Fibroblast of lung (primary cell): ENCODE data around the gene OPA3. TPM values are rescaled to one million over a fixed set of nuclear protein-coding genes. Genes with fewer than 3 reads are reported as not detected.
A peak's percentile ranks its signal among the peaks of the same experiment; 100 is the strongest.

Experiments
- DNase-seq, 2 donors: peaks; one replicate each; pipeline versions ENCODE4 v3.0.0 to v3.0.0-alpha.2; 2010; ENCODE audit warnings: low read depth in 2 of 2
- H2AFZ ChIP-seq: 2 replicates; pipeline ENCODE4 v1.5.1; 2012; ENCODE audit warnings: low read length, control low read depth, inconsistent platforms
- H3K27ac ChIP-seq: 2 replicates; pipeline ENCODE4 v1.5.1; 2011; ENCODE audit warnings: low read length, control low read depth; ENCODE audit not compliant: insufficient read depth
- H3K27me3 ChIP-seq: 2 replicates; pipeline ENCODE4 v1.5.1; 2011; ENCODE audit warnings: mild to moderate bottlenecking, low read length; ENCODE audit not compliant: control insufficient read depth, insufficient read depth
- H3K36me3 ChIP-seq: 2 replicates; pipeline ENCODE4 v1.5.1; 2011; ENCODE audit warnings: low read length; ENCODE audit not compliant: control insufficient read depth, insufficient read depth
- H3K4me1 ChIP-seq: 2 replicates; pipeline ENCODE4 v1.5.1; 2011; ENCODE audit warnings: low read length; ENCODE audit not compliant: control insufficient read depth, insufficient read depth; ENCODE audit errors: extremely low read depth
- H3K4me2 ChIP-seq: 2 replicates; pipeline ENCODE4 v1.5.1; 2011; ENCODE audit warnings: low read length, control low read depth; ENCODE audit not compliant: insufficient read depth; ENCODE audit errors: extremely low read depth
- H3K4me3 ChIP-seq, 4 experiments: fragments of 200-600 bp in 1 of 4; sonication (generic) in 1 of 4; replicated peaks in 1 of 4; 2 replicates each; pipeline ENCODE4 v1.5.1; 2011 to 2016; ENCODE audit warnings: low read length in 4 of 4, low read depth in 3 of 4, mild to moderate bottlenecking in 3 of 4, control low read depth in 2 of 4, inconsistent platforms in 1 of 4, mixed read lengths in 1 of 4; ENCODE audit not compliant: insufficient read depth in 1 of 4; ENCODE audit errors: control extremely low read depth in 1 of 4
- H3K79me2 ChIP-seq: 2 replicates; pipeline ENCODE4 v1.5.1; 2012; ENCODE audit warnings: mild to moderate bottlenecking, low read length, inconsistent platforms; ENCODE audit not compliant: control insufficient read depth, insufficient read depth
- H3K9ac ChIP-seq: 2 replicates; pipeline ENCODE4 v1.5.1; 2011; ENCODE audit warnings: mild to moderate bottlenecking, low read length, control low read depth; ENCODE audit not compliant: insufficient read depth
- H3K9me3 ChIP-seq: 2 replicates; pipeline ENCODE4 v1.5.1; 2012; ENCODE audit warnings: low read depth, low read length; ENCODE audit not compliant: control insufficient read depth, insufficient read depth
- H4K20me1 ChIP-seq: 2 replicates; pipeline ENCODE4 v1.5.1; 2011; ENCODE audit warnings: low read length; ENCODE audit not compliant: control insufficient read depth, insufficient read depth; ENCODE audit errors: extremely low read depth
- EZH2 ChIP-seq: IDR thresholded peaks from 2 replicates; pipeline ENCODE4 v1.5.1; 2012; ENCODE audit warnings: low read length, control low read depth, mild to moderate bottlenecking; ENCODE audit errors: missing control alignments
- polyA plus RNA-seq, 2 donors: library from polyadenylated mRNA; depleted of rRNA in 1 of 2; stranded (reverse) in 1 of 2; unstranded in 1 of 2; fragments of >200 nt; gene quantifications; 2 replicates each; pipeline ENCODE4 v1.2.1, GENCODE V29; 2011 to 2012; ENCODE audit warnings: missing spikeins in 1 of 2
- total RNA-seq: library from RNA; depleted of rRNA; stranded (reverse); fragments of >200 nt; gene quantifications from 2 replicates; pipeline ENCODE4 v1.2.1, GENCODE V29; 2014
- TF ChIP-seq, protein P1 (sequence below), 2 donors: IDR thresholded peaks in 1 of 2; conservative IDR thresholded peaks in 1 of 2; 1 replicate in 1 of 2; 2 replicates in 1 of 2; pipeline ENCODE4 v1.5.1; 2011 to 2012; ENCODE audit warnings: low read length in 2 of 2, control low read depth in 1 of 2, inconsistent platforms in 1 of 2, low read depth in 1 of 2, mild to moderate bottlenecking in 1 of 2

OPA3 gene
- total and polyA plus RNA-seq, 2 donors (not counting 1 experiment from before 2014, with no cell fraction given): 3.8 to 8.3 TPM

DNA sequence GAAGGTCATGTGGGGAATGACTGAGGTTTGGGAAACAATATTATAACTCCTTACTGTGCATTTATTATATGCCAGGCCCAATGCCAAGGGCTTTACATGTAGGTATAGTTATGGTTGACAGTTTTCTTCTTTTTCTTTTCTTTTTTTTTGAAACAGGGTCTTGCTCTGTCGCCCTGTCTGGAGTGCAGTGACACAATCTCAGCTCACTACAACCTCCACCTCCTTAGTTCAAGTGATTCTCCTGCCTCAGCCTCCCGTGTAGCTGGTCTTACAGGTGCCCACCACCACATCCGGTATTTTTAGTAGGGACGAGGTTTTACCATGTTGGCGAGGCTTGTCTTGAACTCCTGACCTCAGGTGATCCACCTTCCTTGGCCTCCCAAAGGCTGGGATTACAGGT is 101.6 kb downstream of the OPA3 start:
- Histone ChIP-seq H3K27ac (no peak overlapping the region), H2AFZ (no peak overlapping the region), H4K20me1 (no peaks in the 10 kb centered on the region), H3K4me3 (no peak overlapping the region), H3K9me3 (no peaks in the 10 kb centered on the region), H3K9ac (no peak overlapping the region), H3K36me3 (no peaks in the 10 kb centered on the region), H3K4me2 (no peak overlapping the region), H3K79me2 (no peaks in the 10 kb centered on the region), H3K27me3 (no peaks in the 10 kb centered on the region), H3K4me1 (no peaks in the 10 kb centered on the region)
- DNase-seq: no peak
- TF ChIP-seq EZH2: no peak
- TF ChIP-seq, protein P1, sequence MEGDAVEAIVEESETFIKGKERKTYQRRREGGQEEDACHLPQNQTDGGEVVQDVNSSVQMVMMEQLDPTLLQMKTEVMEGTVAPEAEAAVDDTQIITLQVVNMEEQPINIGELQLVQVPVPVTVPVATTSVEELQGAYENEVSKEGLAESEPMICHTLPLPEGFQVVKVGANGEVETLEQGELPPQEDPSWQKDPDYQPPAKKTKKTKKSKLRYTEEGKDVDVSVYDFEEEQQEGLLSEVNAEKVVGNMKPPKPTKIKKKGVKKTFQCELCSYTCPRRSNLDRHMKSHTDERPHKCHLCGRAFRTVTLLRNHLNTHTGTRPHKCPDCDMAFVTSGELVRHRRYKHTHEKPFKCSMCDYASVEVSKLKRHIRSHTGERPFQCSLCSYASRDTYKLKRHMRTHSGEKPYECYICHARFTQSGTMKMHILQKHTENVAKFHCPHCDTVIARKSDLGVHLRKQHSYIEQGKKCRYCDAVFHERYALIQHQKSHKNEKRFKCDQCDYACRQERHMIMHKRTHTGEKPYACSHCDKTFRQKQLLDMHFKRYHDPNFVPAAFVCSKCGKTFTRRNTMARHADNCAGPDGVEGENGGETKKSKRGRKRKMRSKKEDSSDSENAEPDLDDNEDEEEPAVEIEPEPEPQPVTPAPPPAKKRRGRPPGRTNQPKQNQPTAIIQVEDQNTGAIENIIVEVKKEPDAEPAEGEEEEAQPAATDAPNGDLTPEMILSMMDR (conservative IDR thresholded peaks at IDR 0.05 in 1 of 2, IDR thresholded peaks at IDR 0.05 in 1 of 2; ENCODE audit: low read depth in 1 of 2, low read length in 2 of 2): no peak

DNA sequence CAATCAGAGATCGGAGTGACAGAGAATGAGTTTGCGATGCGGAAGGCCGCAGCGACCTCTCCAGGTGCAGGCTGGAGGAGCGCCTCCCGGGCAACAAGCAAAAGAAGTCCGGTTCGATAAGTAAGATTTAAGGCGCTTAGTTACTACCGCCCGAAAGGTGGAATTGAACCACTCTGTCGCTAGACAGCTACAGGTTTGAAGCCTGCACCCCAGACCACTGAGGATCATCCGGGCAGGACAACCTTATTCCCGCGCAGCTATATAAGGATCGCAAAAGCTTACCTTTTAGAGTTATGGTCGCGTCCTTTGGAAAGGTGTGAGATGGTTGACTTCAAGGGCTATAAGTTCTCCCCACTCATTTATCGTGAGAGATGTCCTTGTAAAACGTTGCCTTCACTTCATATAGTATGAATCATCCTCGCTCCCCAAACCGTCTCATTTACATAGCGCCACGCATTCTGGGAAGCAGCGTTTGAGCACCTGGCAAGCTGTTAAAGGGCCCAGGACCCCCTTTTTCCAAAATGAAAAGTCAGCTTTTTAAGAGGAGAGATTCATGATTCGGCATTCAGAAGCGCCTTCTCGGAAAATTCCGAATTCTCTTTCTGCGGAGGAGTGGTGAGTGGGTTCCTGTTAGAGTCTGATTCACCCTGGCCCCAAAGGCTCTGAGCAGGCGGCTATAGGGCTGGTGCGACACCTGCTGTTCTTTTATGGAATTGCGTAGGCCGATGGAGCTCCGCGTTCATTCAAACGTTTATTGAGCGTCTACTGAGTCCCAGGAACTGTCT is 106.0 kb downstream of the OPA3 start:
- Histone ChIP-seq H3K4me2 (peak overlapping the region; percentile 82), H3K4me1 (peaks cover 6% of the 10 kb centered on the region), H3K9me3 (no peaks in the 10 kb centered on the region), H3K79me2 (peaks cover 27% of the 10 kb centered on the region), H2AFZ (peak overlapping the region; percentile 72), H3K4me3 (peak overlapping the region; percentile 59 to 73 (median 65)), H3K9ac (peak overlapping the region; percentile 84), H3K36me3 (no peaks in the 10 kb centered on the region), H4K20me1 (no peaks in the 10 kb centered on the region), H3K27me3 (no peaks in the 10 kb centered on the region), H3K27ac (peak overlapping the region; percentile 99)
- no peak for TF ChIP-seq EZH2
- TF ChIP-seq, protein P1 (conservative IDR thresholded peaks at IDR 0.05 in 1 of 2, IDR thresholded peaks at IDR 0.05 in 1 of 2; ENCODE audit: low read depth in 1 of 2, low read length in 2 of 2): peak; percentile 96 to 97
- DNase-seq: peak; percentile 94 to 96

DNA sequence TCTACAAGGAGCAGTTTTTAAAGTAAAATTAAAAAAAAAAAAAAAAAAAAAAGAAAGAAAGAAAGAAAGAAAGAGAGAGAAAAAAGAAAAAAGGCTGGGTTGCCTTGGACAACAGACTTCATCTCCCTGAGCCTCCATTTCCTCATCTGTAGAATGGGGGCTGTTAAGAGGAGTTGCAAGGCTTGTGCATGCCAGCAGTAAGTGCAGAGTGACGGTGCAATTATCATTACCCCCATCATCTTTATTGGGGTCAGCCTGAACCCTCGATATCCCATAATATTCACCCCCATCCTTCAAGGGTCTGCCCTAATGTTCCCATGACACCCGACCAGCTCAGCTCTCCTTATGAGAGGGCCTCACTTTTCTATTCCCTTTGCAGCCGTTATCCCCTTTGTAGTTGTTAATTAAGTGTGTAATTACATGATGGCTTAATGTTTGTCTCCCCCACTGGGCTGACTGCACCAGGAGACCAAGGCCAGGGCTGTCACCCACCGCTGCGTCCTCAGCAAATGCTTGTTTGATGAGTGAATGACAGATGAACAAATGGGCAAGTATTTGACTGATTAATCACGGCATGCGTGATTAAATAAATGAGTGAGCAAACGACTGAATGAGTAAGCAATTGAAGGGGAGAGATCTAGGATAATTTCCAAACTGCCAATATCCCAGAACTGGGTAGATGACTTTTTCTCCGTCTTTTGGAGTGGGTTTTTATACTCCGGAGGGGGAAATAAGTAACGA is 106.7 kb downstream of the OPA3 start:
- H3K4me1 ChIP-seq: peaks cover 6% of the 10 kb centered on the region
- peak overlapping the region; percentile 99 for H3K27ac ChIP-seq
- peaks cover 32% of the 10 kb centered on the region for H3K79me2 ChIP-seq
- H3K4me3 ChIP-seq: peak overlapping the region; percentile 59 to 73 (median 65)
- no peak overlapping the region for H2AFZ ChIP-seq
- DNase-seq: no peak
- no peaks in the 10 kb centered on the region for H4K20me1 ChIP-seq
- TF ChIP-seq, protein P1 (conservative IDR thresholded peaks at IDR 0.05 in 1 of 2, IDR thresholded peaks at IDR 0.05 in 1 of 2; ENCODE audit: low read depth in 1 of 2, low read length in 2 of 2): no peak
- no peak for TF ChIP-seq EZH2
- no peaks in the 10 kb centered on the region for H3K9me3 ChIP-seq
- no peaks in the 10 kb centered on the region for H3K27me3 ChIP-seq
- peak overlapping the region; percentile 82 for H3K4me2 ChIP-seq
- H3K9ac ChIP-seq: peak overlapping the region; percentile 84
- no peaks in the 10 kb centered on the region for H3K36me3 ChIP-seq
